HepG2 (cell line): ENCODE data around the gene TBC1D1. TPM values are rescaled to one million over a fixed set of nuclear protein-coding genes. Genes with fewer than 3 reads are reported as not detected.

ENCODE experiments used
- ELF1 ChIP-seq: sonication (generic); formaldehyde crosslinking; IDR thresholded peaks from 2 replicates; pipeline ENCODE4 v1.4.0; 2020; ENCODE audit warnings: missing genetic modification reagents
- HNRNPK ChIP-seq: fragments of 200-400 bp; formaldehyde crosslinking; IDR thresholded peaks from 2 replicates; pipeline ENCODE4 v1.6.1; 2018; ENCODE audit warnings: low read length, low read depth, moderate library complexity, mild to moderate bottlenecking; ENCODE audit not compliant: poor library complexity, severe bottlenecking
- KAT2B ChIP-seq: fragments of 150-350 bp; IDR thresholded peaks from 2 replicates; pipeline ENCODE4 v1.6.1; 2014; ENCODE audit warnings: low read depth, low read length, borderline replicate concordance
- MTA1 ChIP-seq: sonication (generic); formaldehyde crosslinking; IDR thresholded peaks from 2 replicates; pipeline ENCODE4 v1.4.0; 2020; ENCODE audit warnings: missing genetic modification reagents, mild to moderate bottlenecking, borderline replicate concordance
- NFE2L1 ChIP-seq: sonication (generic); formaldehyde crosslinking; IDR thresholded peaks from 2 replicates; pipeline ENCODE4 v1.4.0; 2020; ENCODE audit warnings: missing genetic modification reagents, mild to moderate bottlenecking, borderline replicate concordance
- POLR2AphosphoS2 ChIP-seq: IDR thresholded peaks from 2 replicates; pipeline ENCODE4 v1.6.1; 2011; ENCODE audit warnings: low read depth, low read length, improper control_type of control experiment
- REL ChIP-seq: sonication (generic); formaldehyde crosslinking; conservative IDR thresholded peaks from 2 replicates; pipeline ENCODE4 v1.8.0; 2022; ENCODE audit warnings: mild to moderate bottlenecking, missing genetic modification reagents, moderate library complexity
- SP5 ChIP-seq: IDR thresholded peaks from 2 replicates; pipeline ENCODE4 v1.6.1; 2016; ENCODE audit warnings: low read depth, borderline replicate concordance
- TEAD3 ChIP-seq: optimal IDR thresholded peaks from 2 replicates; pipeline ENCODE3; 2016; ENCODE audit warnings: borderline replicate concordance
- THYN1 ChIP-seq: sonication (generic); formaldehyde crosslinking; IDR thresholded peaks from 2 replicates; pipeline ENCODE4 v1.8.1; 2023; ENCODE audit warnings: low read depth, mild to moderate bottlenecking, moderate library complexity, missing genetic modification reagents, borderline replicate concordance
- ZNF839 ChIP-seq: sonication (generic); formaldehyde crosslinking; IDR thresholded peaks from 2 replicates; pipeline ENCODE4 v1.4.0; 2020; ENCODE audit warnings: missing genetic modification reagents, mild to moderate bottlenecking, borderline replicate concordance
- polyA plus RNA-seq, 8 experiments: library from polyadenylated mRNA; depleted of rRNA in 3 of 8; stranded (reverse) in 7 of 8; unstranded in 1 of 8; fragments of >200 nt; fragmentation: Illumina TruSeq in 4 of 8; extraction: Trizol in 4 of 8; gene quantifications; 2 replicates each; pipeline versions ENCODE4 v1.2.1 to v1.2.3, GENCODE V29; 2011 to 2016; ENCODE audit warnings: low read depth in 4 of 8, missing spikeins in 1 of 8, mixed read lengths in 1 of 8; ENCODE audit not compliant: insufficient read depth in 1 of 8
- total RNA-seq, 5 experiments: library from RNA; depleted of rRNA; stranded (reverse); fragments of >200 nt; fragmentation: Illumina TruSeq; extraction: Trizol; gene quantifications; 2 replicates each; pipeline ENCODE4 v1.2.3, GENCODE V29; 2016; ENCODE audit warnings: low read depth in 1 of 5
- TF ChIP-seq, protein P1 (sequence below): IDR thresholded peaks from 2 replicates; pipeline ENCODE4 v1.6.1; 2018; ENCODE audit warnings: missing genetic modification reagents, mild to moderate bottlenecking, missing compliant biosample characterization
- TF ChIP-seq, protein P2 (sequence below): sonication (generic); formaldehyde crosslinking; IDR thresholded peaks from 2 replicates; pipeline ENCODE4 v1.4.0; 2020; ENCODE audit warnings: missing genetic modification reagents, borderline replicate concordance
- TF ChIP-seq, protein P3 (sequence below): sonication (generic); formaldehyde crosslinking; IDR thresholded peaks from 2 replicates; pipeline ENCODE4 v1.9.0; 2021; ENCODE audit warnings: mild to moderate bottlenecking, missing genetic modification reagents

Gene TBC1D1
- total and polyA plus RNA-seq, 2 of the 13 experiments (the other 11 are each of a cell fraction or from before 2014, with no cell fraction given) = 37.3 to 62.8 TPM

DNA sequence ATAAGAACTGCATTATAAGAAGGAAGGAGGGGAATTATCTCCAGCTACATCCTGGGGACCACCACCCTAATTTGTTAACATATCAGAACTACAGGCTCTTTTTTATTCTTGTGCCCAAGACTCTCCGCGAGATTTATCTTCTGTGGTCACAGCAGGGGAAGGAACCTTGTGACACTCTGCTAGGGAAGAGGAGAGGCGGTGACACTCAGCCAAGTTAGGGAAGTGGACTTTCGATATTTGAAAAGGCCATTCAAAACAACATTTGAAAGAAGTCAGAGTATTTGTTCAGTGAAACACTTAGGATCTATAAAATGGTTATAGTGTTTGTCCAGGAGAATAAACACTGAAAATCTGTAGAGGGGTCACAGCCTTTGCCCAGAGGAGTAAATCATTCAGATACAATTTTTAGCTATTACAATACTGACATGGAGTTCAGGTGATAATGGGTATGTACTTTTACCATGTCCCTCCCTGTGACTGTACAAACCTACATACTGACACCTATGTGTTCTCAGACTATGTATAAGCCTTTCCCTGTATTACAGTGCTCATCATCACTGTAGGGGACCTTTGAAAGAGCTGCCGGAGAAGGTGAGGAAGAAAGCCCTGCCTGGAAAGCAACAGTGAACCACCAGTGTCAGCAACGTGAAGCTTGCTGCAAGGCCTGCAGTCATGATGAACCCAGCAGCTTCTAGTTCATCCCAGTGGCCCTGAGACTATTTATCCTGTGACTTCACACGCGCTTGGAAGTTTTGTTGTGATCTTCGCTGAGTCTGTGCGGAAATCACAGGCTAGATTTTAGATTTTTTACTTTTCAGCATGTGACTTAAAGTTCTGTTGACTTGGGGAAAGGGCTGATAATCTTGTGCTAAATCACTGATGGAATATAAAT lies 60.8 kb downstream of the TBC1D1 start (continued):
- no peak for TF ChIP-seq TEAD3 (CRISPR knock-in tag)
- TF ChIP-seq KAT2B = no peak
- TF ChIP-seq HNRNPK = no peak
- TF ChIP-seq, protein P1, sequence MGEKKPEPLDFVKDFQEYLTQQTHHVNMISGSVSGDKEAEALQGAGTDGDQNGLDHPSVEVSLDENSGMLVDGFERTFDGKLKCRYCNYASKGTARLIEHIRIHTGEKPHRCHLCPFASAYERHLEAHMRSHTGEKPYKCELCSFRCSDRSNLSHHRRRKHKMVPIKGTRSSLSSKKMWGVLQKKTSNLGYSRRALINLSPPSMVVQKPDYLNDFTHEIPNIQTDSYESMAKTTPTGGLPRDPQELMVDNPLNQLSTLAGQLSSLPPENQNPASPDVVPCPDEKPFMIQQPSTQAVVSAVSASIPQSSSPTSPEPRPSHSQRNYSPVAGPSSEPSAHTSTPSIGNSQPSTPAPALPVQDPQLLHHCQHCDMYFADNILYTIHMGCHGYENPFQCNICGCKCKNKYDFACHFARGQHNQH (CRISPR knock-in tag) = 0 out of 2 replicates have a peak, but pooled peaks have one; percentile 15
- no peak for TF ChIP-seq REL
- no peak for TF ChIP-seq THYN1
- TF ChIP-seq, protein P2, sequence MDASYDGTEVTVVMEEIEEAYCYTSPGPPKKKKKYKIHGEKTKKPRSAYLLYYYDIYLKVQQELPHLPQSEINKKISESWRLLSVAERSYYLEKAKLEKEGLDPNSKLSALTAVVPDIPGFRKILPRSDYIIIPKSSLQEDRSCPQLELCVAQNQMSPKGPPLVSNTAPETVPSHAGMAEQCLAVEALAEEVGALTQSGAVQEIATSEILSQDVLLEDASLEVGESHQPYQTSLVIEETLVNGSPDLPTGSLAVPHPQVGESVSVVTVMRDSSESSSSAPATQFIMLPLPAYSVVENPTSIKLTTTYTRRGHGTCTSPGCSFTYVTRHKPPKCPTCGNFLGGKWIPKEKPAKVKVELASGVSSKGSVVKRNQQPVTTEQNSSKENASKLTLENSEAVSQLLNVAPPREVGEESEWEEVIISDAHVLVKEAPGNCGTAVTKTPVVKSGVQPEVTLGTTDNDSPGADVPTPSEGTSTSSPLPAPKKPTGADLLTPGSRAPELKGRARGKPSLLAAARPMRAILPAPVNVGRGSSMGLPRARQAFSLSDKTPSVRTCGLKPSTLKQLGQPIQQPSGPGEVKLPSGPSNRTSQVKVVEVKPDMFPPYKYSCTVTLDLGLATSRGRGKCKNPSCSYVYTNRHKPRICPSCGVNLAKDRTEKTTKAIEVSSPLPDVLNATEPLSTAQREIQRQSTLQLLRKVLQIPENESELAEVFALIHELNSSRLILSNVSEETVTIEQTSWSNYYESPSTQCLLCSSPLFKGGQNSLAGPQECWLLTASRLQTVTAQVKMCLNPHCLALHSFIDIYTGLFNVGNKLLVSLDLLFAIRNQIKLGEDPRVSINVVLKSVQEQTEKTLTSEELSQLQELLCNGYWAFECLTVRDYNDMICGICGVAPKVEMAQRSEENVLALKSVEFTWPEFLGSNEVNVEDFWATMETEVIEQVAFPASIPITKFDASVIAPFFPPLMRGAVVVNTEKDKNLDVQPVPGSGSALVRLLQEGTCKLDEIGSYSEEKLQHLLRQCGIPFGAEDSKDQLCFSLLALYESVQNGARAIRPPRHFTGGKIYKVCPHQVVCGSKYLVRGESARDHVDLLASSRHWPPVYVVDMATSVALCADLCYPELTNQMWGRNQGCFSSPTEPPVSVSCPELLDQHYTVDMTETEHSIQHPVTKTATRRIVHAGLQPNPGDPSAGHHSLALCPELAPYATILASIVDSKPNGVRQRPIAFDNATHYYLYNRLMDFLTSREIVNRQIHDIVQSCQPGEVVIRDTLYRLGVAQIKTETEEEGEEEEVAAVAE (CRISPR knock-in tag) = no peak
- TF ChIP-seq POLR2AphosphoS2 = no peak
- TF ChIP-seq MTA1 = no peak
- TF ChIP-seq NFE2L1 = no peak
- TF ChIP-seq, protein P3, sequence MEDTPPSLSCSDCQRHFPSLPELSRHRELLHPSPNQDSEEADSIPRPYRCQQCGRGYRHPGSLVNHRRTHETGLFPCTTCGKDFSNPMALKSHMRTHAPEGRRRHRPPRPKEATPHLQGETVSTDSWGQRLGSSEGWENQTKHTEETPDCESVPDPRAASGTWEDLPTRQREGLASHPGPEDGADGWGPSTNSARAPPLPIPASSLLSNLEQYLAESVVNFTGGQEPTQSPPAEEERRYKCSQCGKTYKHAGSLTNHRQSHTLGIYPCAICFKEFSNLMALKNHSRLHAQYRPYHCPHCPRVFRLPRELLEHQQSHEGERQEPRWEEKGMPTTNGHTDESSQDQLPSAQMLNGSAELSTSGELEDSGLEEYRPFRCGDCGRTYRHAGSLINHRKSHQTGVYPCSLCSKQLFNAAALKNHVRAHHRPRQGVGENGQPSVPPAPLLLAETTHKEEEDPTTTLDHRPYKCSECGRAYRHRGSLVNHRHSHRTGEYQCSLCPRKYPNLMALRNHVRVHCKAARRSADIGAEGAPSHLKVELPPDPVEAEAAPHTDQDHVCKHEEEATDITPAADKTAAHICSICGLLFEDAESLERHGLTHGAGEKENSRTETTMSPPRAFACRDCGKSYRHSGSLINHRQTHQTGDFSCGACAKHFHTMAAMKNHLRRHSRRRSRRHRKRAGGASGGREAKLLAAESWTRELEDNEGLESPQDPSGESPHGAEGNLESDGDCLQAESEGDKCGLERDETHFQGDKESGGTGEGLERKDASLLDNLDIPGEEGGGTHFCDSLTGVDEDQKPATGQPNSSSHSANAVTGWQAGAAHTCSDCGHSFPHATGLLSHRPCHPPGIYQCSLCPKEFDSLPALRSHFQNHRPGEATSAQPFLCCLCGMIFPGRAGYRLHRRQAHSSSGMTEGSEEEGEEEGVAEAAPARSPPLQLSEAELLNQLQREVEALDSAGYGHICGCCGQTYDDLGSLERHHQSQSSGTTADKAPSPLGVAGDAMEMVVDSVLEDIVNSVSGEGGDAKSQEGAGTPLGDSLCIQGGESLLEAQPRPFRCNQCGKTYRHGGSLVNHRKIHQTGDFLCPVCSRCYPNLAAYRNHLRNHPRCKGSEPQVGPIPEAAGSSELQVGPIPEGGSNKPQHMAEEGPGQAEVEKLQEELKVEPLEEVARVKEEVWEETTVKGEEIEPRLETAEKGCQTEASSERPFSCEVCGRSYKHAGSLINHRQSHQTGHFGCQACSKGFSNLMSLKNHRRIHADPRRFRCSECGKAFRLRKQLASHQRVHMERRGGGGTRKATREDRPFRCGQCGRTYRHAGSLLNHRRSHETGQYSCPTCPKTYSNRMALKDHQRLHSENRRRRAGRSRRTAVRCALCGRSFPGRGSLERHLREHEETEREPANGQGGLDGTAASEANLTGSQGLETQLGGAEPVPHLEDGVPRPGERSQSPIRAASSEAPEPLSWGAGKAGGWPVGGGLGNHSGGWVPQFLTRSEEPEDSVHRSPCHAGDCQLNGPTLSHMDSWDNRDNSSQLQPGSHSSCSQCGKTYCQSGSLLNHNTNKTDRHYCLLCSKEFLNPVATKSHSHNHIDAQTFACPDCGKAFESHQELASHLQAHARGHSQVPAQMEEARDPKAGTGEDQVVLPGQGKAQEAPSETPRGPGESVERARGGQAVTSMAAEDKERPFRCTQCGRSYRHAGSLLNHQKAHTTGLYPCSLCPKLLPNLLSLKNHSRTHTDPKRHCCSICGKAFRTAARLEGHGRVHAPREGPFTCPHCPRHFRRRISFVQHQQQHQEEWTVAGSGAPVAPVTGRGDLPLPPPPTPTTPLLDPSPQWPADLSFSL (CRISPR knock-in tag) = no peak
- no peak for TF ChIP-seq SP5 (CRISPR knock-in tag)
- 0 out of 2 replicates have a peak, but pooled peaks have one; percentile 21 for TF ChIP-seq ELF1
- no peak for TF ChIP-seq ZNF839 (CRISPR knock-in tag)
